WTC11 (cell line): Measurements from ENCODE around the gene PGAP3. TPM values are rescaled to one million over a fixed set of nuclear protein-coding genes. Genes with fewer than 3 reads are reported as not detected.

Source experiments
- ATAC-seq: fragments of 200-7000 bp; cut with Tn5 transposase; 2 replicates; pipeline ENCODE4 v1.10.0; 2021; ENCODE audit warnings: mild to moderate bottlenecking, moderate library complexity
- CTCF ChIA-PET: fragments of 300-600 bp; sonication (Branson Sonifier 250); formaldehyde crosslinking; loops from one replicate; lab custom pipeline; 2021; ENCODE audit warnings: antibody characterized with exemption; lab: Charles Lee
- POLR2A ChIA-PET: fragments of 350-600 bp; sonication (Branson Sonifier 250); formaldehyde crosslinking; loops from one replicate; lab custom pipeline; 2021; ENCODE audit warnings: antibody characterized with exemption; lab: Charles Lee
- DNase-seq: peaks from one replicate; pipeline ENCODE4 v3.0.0; 2021; ENCODE audit warnings: low spot score
- H3K27ac Mint-ChIP-seq: 2 replicates; pipeline ENCODE4 v1.8.0; 2021; ENCODE audit warnings: mixed read lengths
- H3K27me3 Mint-ChIP-seq: 2 replicates; pipeline ENCODE4 v1.8.0; 2021; ENCODE audit warnings: low read depth, mild to moderate bottlenecking, moderate library complexity, mixed read lengths
- H3K36me3 Mint-ChIP-seq: 2 replicates; pipeline ENCODE4 v1.8.0; 2021; ENCODE audit warnings: mixed read lengths
- H3K4me1 Mint-ChIP-seq: 2 replicates; pipeline ENCODE4 v1.8.0; 2022; ENCODE audit warnings: mixed read lengths
- H3K4me3 Mint-ChIP-seq: 2 replicates; pipeline ENCODE4 v1.8.0; 2021; ENCODE audit warnings: mild to moderate bottlenecking, moderate library complexity, mixed read lengths
- H3K9me3 Mint-ChIP-seq: 2 replicates; pipeline ENCODE4 v1.8.0; 2021; ENCODE audit warnings: mixed read lengths
- EMX1 ChIP-seq: fragments of 250-450 bp; sonication (Bioruptor Pico); IDR thresholded peaks from 2 replicates; pipeline ENCODE4 v1.8.0; 2021; ENCODE audit warnings: mild to moderate bottlenecking
- FOXK1 ChIP-seq: sonication (generic); formaldehyde crosslinking; IDR thresholded peaks from 2 replicates; pipeline ENCODE4 v1.8.0; 2022; ENCODE audit warnings: mild to moderate bottlenecking, moderate library complexity, missing genetic modification reagents
- HMGA2 ChIP-seq: fragments of 250-450 bp; sonication (Bioruptor Pico); IDR thresholded peaks from 2 replicates; pipeline ENCODE4 v1.4.0; 2021; ENCODE audit warnings: mild to moderate bottlenecking, moderate library complexity
- NR3C1 ChIP-seq: sonication (generic); formaldehyde crosslinking; conservative IDR thresholded peaks from 2 replicates; pipeline ENCODE4 v1.8.1; 2023; ENCODE audit warnings: low read depth, mild to moderate bottlenecking, missing genetic modification reagents
- TEAD4 ChIP-seq: sonication (generic); formaldehyde crosslinking; IDR thresholded peaks from 2 replicates; pipeline ENCODE4 v1.8.0; 2022; ENCODE audit warnings: mild to moderate bottlenecking, missing genetic modification reagents
- ZNF317 ChIP-seq: sonication (generic); formaldehyde crosslinking; IDR thresholded peaks from 2 replicates; pipeline ENCODE4 v1.8.1; 2023; ENCODE audit warnings: low read depth, mild to moderate bottlenecking, moderate library complexity, missing genetic modification reagents, borderline replicate concordance
- ZNF423 ChIP-seq: fragments of 250-450 bp; sonication (Bioruptor Pico); IDR thresholded peaks from 2 replicates; pipeline ENCODE4 v2.1.2; 2022; ENCODE audit warnings: mild to moderate bottlenecking, moderate library complexity
- total RNA-seq: library from RNA; stranded (reverse); gene quantifications from 3 replicates; pipeline ENCODE4 v1.2.3, GENCODE V29; 2021
- TF ChIP-seq, protein P1 (sequence below): sonication (generic); formaldehyde crosslinking; IDR thresholded peaks from 2 replicates; pipeline ENCODE4 v1.8.0; 2022; ENCODE audit warnings: missing genetic modification reagents
- TF ChIP-seq, protein P2 (sequence below): sonication (generic); formaldehyde crosslinking; conservative IDR thresholded peaks from 2 replicates; pipeline ENCODE4 v1.8.1; 2023; ENCODE audit warnings: mild to moderate bottlenecking, low read depth, missing genetic modification reagents, moderate library complexity
- TF ChIP-seq, protein P3 (sequence below): sonication (generic); formaldehyde crosslinking; IDR thresholded peaks from 2 replicates; pipeline ENCODE4 v1.8.1; 2022; ENCODE audit warnings: missing genetic modification reagents, borderline replicate concordance
- TF ChIP-seq, protein P4 (sequence below): sonication (generic); formaldehyde crosslinking; IDR thresholded peaks from 2 replicates; pipeline ENCODE4 v1.8.1; 2023; ENCODE audit warnings: mild to moderate bottlenecking, missing genetic modification reagents, moderate library complexity
- TF ChIP-seq, protein P5 (sequence below): sonication (generic); formaldehyde crosslinking; IDR thresholded peaks from 2 replicates; pipeline ENCODE4 v1.8.1; 2023; ENCODE audit warnings: mild to moderate bottlenecking, missing genetic modification reagents
- TF ChIP-seq, protein P6 (sequence below): sonication (generic); formaldehyde crosslinking; IDR thresholded peaks from 2 replicates; pipeline ENCODE4 v1.8.0; 2022; ENCODE audit warnings: mild to moderate bottlenecking, missing genetic modification reagents
- TF ChIP-seq, protein P7 (sequence below): sonication (generic); formaldehyde crosslinking; IDR thresholded peaks from 2 replicates; pipeline ENCODE4 v1.8.1; 2023; ENCODE audit warnings: mild to moderate bottlenecking, moderate library complexity, missing genetic modification reagents

The PGAP3 gene
- total RNA-seq, 1 experiment from 2014 or later: 24.9 TPM

DNA sequence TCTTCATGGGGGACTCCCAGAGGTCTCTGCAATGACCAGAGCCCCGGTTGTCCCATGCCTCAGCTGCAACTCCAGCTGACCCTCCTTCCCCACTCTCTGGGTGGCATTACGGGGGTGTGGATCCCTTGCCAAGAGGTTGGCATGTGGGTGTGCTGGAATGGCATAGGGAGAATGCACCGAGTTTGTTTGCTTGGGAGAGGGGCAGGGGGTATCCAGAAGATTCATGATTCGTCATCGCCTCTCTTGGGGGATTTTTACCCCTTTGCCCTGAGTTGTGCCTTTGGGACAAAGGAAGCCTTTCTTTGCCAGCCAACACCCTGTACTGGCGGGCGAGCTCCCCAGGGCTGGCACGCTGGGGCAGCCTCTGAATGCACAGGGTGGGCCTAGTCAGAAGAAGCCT, 18.5 kb upstream of the PGAP3 start:
- Mint-ChIP-seq H3K27me3 (no peaks in the 10 kb centered on the region), H3K36me3 (peaks cover 42% of the 10 kb centered on the region), H3K27ac (no peak overlapping the region; the same call in 1 of the 2 replicates), H3K4me1 (peaks cover 47% of the 10 kb centered on the region), H3K4me3 (no peak overlapping the region), H3K9me3 (no peaks in the 10 kb centered on the region)
- DNase-seq (no peak), ATAC-seq (no peak)
- TF ChIP-seq, protein P1, sequence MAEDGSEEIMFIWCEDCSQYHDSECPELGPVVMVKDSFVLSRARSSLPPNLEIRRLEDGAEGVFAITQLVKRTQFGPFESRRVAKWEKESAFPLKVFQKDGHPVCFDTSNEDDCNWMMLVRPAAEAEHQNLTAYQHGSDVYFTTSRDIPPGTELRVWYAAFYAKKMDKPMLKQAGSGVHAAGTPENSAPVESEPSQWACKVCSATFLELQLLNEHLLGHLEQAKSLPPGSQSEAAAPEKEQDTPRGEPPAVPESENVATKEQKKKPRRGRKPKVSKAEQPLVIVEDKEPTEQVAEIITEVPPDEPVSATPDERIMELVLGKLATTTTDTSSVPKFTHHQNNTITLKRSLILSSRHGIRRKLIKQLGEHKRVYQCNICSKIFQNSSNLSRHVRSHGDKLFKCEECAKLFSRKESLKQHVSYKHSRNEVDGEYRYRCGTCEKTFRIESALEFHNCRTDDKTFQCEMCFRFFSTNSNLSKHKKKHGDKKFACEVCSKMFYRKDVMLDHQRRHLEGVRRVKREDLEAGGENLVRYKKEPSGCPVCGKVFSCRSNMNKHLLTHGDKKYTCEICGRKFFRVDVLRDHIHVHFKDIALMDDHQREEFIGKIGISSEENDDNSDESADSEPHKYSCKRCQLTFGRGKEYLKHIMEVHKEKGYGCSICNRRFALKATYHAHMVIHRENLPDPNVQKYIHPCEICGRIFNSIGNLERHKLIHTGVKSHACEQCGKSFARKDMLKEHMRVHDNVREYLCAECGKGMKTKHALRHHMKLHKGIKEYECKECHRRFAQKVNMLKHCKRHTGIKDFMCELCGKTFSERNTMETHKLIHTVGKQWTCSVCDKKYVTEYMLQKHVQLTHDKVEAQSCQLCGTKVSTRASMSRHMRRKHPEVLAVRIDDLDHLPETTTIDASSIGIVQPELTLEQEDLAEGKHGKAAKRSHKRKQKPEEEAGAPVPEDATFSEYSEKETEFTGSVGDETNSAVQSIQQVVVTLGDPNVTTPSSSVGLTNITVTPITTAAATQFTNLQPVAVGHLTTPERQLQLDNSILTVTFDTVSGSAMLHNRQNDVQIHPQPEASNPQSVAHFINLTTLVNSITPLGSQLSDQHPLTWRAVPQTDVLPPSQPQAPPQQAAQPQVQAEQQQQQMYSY (CRISPR knock-in tag): no peak
- TF ChIP-seq TEAD4 (CRISPR knock-in tag) (no peak), ZNF317 (no peak)
- TF ChIP-seq, protein P2, sequence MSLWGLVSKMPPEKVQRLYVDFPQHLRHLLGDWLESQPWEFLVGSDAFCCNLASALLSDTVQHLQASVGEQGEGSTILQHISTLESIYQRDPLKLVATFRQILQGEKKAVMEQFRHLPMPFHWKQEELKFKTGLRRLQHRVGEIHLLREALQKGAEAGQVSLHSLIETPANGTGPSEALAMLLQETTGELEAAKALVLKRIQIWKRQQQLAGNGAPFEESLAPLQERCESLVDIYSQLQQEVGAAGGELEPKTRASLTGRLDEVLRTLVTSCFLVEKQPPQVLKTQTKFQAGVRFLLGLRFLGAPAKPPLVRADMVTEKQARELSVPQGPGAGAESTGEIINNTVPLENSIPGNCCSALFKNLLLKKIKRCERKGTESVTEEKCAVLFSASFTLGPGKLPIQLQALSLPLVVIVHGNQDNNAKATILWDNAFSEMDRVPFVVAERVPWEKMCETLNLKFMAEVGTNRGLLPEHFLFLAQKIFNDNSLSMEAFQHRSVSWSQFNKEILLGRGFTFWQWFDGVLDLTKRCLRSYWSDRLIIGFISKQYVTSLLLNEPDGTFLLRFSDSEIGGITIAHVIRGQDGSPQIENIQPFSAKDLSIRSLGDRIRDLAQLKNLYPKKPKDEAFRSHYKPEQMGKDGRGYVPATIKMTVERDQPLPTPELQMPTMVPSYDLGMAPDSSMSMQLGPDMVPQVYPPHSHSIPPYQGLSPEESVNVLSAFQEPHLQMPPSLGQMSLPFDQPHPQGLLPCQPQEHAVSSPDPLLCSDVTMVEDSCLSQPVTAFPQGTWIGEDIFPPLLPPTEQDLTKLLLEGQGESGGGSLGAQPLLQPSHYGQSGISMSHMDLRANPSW (CRISPR knock-in tag): no peak
- ChIA-PET POLR2A (no interaction called here), CTCF (interaction anchor here (1.2 to 7.9 kb wide), 5 partner anchors 12 to 85 kb away, joined by 3 to 77 read pairs (median 14); partner anchors contain the start of gene MIEN1)

DNA sequence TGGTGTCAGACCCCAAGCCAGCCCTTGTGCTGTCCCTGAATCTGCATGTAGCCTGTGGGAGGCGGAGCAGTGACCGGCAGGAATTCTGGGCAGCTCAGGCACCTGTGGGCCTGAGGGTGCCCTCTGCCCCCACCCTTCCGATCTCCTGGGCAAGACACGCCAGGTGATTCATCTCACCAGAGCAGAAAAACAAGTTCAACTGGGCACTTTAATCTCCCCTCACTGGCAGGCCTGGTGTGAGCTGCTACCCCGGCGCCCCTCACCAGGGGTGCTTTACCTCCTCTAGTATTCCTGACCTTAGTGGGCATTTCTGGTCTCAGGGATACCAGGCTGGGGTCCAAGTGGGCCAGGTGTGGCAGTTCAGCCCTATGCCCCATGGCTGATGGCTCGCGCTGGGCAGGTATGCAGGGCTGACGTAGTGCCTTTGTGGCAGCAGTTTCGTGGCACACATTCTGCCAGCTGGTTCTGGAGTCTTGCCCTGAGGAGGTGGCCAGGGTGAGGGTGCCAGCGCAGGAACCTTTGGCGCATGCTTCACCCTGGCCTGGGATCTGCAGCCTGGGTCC, 18.0 kb upstream of the PGAP3 start:
- 0 out of 2 replicates have a peak, but pooled peaks have one; percentile 4 for ATAC-seq
- Mint-ChIP-seq H3K4me3 (no peak overlapping the region), H3K4me1 (peaks cover 51% of the 10 kb centered on the region), H3K27ac (peak overlapping the region; percentile 92), H3K9me3 (no peaks in the 10 kb centered on the region), H3K27me3 (no peaks in the 10 kb centered on the region), H3K36me3 (peaks cover 39% of the 10 kb centered on the region)
- no peak for DNase-seq
- CTCF ChIA-PET: interaction anchor here (1.0 to 7.9 kb wide), 13 partner anchors 10 to 84 kb away, joined by 3 to 77 read pairs (median 6); partner anchors contain the start of genes MIEN1 and PNMT
- POLR2A ChIA-PET: interaction anchor here (1.1 to 1.4 kb wide), 2 partner anchors 10 to 17 kb away, joined by 4 to 9 read pairs; partner anchors contain the start of gene PGAP3
- TF ChIP-seq, protein P3, sequence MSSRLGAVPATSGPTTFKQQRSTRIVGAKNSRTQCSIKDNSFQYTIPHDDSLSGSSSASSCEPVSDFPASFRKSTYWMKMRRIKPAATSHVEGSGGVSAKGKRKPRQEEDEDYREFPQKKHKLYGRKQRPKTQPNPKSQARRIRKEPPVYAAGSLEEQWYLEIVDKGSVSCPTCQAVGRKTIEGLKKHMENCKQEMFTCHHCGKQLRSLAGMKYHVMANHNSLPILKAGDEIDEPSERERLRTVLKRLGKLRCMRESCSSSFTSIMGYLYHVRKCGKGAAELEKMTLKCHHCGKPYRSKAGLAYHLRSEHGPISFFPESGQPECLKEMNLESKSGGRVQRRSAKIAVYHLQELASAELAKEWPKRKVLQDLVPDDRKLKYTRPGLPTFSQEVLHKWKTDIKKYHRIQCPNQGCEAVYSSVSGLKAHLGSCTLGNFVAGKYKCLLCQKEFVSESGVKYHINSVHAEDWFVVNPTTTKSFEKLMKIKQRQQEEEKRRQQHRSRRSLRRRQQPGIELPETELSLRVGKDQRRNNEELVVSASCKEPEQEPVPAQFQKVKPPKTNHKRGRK (CRISPR knock-in tag): no peak
- TF ChIP-seq HMGA2 (CRISPR knock-in tag): no peak
- no peak for TF ChIP-seq EMX1 (CRISPR knock-in tag)
- TF ChIP-seq, protein P4, sequence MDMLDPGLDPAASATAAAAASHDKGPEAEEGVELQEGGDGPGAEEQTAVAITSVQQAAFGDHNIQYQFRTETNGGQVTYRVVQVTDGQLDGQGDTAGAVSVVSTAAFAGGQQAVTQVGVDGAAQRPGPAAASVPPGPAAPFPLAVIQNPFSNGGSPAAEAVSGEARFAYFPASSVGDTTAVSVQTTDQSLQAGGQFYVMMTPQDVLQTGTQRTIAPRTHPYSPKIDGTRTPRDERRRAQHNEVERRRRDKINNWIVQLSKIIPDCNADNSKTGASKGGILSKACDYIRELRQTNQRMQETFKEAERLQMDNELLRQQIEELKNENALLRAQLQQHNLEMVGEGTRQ (CRISPR knock-in tag): no peak
- TF ChIP-seq, protein P5, sequence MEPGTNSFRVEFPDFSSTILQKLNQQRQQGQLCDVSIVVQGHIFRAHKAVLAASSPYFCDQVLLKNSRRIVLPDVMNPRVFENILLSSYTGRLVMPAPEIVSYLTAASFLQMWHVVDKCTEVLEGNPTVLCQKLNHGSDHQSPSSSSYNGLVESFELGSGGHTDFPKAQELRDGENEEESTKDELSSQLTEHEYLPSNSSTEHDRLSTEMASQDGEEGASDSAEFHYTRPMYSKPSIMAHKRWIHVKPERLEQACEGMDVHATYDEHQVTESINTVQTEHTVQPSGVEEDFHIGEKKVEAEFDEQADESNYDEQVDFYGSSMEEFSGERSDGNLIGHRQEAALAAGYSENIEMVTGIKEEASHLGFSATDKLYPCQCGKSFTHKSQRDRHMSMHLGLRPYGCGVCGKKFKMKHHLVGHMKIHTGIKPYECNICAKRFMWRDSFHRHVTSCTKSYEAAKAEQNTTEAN: no peak
- TF ChIP-seq, protein P1 (CRISPR knock-in tag): no peak
- TF ChIP-seq, protein P6, sequence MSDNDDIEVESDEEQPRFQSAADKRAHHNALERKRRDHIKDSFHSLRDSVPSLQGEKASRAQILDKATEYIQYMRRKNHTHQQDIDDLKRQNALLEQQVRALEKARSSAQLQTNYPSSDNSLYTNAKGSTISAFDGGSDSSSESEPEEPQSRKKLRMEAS (CRISPR knock-in tag): no peak
- TF ChIP-seq NR3C1 (CRISPR knock-in tag): no peak
- TF ChIP-seq FOXK1 (CRISPR knock-in tag): no peak
- no peak for TF ChIP-seq ZNF423 (CRISPR knock-in tag)
- TF ChIP-seq, protein P7, sequence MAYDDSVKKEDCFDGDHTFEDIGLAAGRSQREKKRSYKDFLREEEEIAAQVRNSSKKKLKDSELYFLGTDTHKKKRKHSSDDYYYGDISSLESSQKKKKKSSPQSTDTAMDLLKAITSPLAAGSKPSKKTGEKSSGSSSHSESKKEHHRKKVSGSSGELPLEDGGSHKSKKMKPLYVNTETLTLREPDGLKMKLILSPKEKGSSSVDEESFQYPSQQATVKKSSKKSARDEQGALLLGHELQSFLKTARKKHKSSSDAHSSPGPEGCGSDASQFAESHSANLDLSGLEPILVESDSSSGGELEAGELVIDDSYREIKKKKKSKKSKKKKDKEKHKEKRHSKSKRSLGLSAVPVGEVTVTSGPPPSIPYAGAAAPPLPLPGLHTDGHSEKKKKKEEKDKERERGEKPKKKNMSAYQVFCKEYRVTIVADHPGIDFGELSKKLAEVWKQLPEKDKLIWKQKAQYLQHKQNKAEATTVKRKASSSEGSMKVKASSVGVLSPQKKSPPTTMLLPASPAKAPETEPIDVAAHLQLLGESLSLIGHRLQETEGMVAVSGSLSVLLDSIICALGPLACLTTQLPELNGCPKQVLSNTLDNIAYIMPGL (CRISPR knock-in tag): no peak
